ENCODE measurements around the gene ANAPC16. TPM values are rescaled to one million over a fixed set of nuclear protein-coding genes. Genes with fewer than 3 reads are reported as not detected.

The ANAPC16 gene
- total and polyA plus RNA-seq, 2 experiments from 2014 or later = 77.5 to 126 TPM

- TF ChIP-seq ZNF462 (CRISPR knock-in tag; IDR thresholded peaks at IDR 0.05) = no peak
Observed at GRCh38 chr10:72274213-72274729, 58.5 kb downstream of the ANAPC16 start (continued).

- peaks cover 25% of the 10 kb centered on the region; the same call in 1 of the 2 replicates for H3F3A ChIP-seq (replicated peaks; ENCODE audit: low read depth)
Observed at GRCh38 chr10:72274730-72275350, 59.0 kb downstream of the ANAPC16 start.

More at GRCh38 chr10:72274730-72275350, 59.0 kb downstream of the ANAPC16 start:
- DNase-seq (ENCODE audit: low spot score) (peak; percentile 77), ATAC-seq (peak; percentile 27)
- Histone ChIP-seq H3K27me3 (ENCODE audit: insufficient read depth) (no peaks in the 10 kb centered on the region), H3K79me2 (replicated peaks; ENCODE audit: insufficient read depth) (peaks cover 22% of the 10 kb centered on the region), H3K9me2 (ENCODE audit: insufficient read depth) (0 out of 2 replicates have a peak, but pooled peaks cover 2% of the 10 kb centered on the region), H3K4me2 (peak overlapping the region; percentile 96), H4K20me1 (replicated peaks; ENCODE audit: insufficient read depth) (peaks cover 10% of the 10 kb centered on the region), H3K4me1 (ENCODE audit: insufficient read depth) (peaks cover 34% of the 10 kb centered on the region), H3K27ac (ENCODE audit: low read depth) (no peak overlapping the region), H2AFZ (no peak overlapping the region), H3K36me3 (ENCODE audit: insufficient read depth) (peaks cover 6% of the 10 kb centered on the region), H3K4me3 (peak overlapping the region; percentile 98)
- Mint-ChIP-seq H3K4me1 (peaks cover 44% of the 10 kb centered on the region), H3K9me3 (no peaks in the 10 kb centered on the region; the same call in 2 of the 3 replicates), H3K4me3 (peak overlapping the region; percentile 92), H3K36me3 (ENCODE audit: low read depth) (peaks cover 39% of the 10 kb centered on the region), H3K27ac (peak overlapping the region; percentile 94; the same call in 1 of the 2 replicates), H3K27me3 (ENCODE audit: insufficient read depth, low read depth, poor library complexity) (peaks cover 26% of the 10 kb centered on the region)
- TF ChIP-seq STAT1 (IDR thresholded peaks at IDR 0.05; ENCODE audit: unreplicated experiment) = no peak
- no peak for TF ChIP-seq JUNB (IDR thresholded peaks at IDR 0.05; ENCODE audit: unreplicated experiment)
- peak; percentile 73 to 84 for TF ChIP-seq CTCF (conservative IDR thresholded peaks at IDR 0.05; ENCODE audit: low read depth in 2 of 2)

Measured in GM23338 (cell line).